Fibroblast of gingiva (primary cell): ENCODE results near the gene VARS2.
"Not testable (repeated sequence)": the region's sequence is repeated elsewhere in the genome, so short reads cannot be mapped to it uniquely, and the experiment has no call there.

Experiments
- DNase-seq: peaks from one replicate; pipeline ENCODE4 v3.0.0-alpha.2; 2011; ENCODE audit warnings: low read depth

The VARS2 gene

DNA sequence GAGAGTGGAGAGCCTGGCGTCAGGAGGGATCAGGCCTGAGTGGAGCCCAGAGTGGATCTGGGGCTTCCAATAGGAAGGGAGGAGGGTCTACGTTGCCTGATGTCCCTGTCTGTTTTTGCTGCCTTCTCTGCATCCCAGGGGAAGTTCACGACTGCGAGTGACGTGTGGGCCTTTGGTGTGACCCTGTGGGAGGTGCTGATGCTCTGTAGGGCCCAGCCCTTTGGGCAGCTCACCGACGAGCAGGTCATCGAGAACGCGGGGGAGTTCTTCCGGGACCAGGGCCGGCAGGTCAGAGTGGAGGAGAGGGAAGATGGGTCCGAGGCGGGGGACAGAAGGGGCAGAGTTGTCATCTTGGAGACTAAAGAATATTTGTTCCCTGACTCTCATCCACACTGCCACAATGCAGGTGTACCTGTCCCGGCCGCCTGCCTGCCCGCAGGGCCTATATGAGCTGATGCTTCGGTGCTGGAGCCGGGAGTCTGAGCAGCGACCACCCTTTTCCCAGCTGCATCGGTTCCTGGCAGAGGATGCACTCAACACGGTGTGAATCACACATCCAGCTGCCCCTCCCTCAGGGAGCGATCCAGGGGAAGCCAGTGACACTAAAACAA lies 15.2 kb upstream of the VARS2 start:
- no peak for DNase-seq

DNA sequence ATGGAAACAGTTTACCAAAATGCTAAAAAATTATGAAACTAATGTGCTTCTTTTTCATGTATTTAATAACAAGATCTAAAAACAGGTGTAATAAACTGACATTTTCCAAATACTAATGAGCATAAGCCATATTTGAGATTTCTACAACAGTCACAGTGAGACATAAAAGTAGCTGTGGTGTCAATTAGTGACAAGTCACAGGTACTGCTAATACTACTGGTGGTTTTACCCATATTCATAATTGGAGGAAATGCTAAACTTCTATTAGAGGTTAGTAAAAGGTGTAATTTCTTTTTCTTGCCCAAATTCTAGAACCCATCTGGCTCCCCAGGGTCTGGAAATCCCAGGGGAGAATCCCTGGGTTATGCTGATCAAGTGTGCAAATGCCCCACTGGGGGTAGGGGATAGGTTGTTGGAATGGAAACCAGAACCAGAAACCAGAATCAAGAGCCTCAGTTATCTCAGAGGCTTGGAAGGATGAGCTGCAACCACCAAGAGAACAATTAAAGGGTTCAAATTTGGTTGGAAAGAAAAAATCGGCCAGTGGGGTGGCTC lies 13.1 kb upstream of the VARS2 start:
- DNase-seq = no peak

DNA sequence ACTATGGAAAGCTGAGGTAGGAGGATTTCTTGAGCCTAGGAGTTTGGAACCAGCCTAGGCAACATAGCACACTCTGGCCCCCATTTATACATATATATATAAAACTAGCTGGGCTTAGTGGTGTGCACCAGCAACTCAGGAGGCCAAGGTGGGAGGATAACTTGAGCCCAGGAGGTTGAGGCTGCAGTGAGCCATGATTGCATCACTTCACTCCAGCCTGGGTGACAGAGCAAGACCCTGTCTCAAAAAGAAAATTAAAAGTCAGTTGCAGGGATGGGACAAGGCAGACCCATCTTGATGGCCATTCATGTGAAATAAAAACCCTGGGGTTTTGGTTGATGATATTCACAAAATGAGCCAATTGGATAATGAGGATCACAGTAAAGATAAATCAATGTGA lies 12.6 kb upstream of the VARS2 start:
- DNase-seq = no peak

DNA sequence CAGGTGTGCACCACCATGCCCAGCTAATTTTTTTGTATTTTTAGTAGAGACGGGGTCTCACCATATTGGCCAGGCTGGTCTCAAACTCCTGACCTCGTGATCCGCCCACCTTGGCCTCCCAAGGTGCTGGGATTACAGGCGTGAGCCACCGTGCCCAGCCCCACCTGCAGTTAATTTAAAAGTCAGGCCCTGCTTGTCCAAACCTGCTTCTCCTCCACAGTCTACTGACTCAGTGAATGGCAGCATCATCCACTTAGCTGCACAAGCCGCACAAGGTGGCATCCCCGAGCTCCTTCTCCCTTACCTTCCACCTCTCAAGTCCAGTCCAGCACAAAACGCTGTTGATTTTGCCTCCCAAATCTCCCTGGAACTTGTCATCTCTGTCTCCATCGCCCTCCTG lies 11.8 kb upstream of the VARS2 start:
- not testable (repeated sequence) for DNase-seq

DNA sequence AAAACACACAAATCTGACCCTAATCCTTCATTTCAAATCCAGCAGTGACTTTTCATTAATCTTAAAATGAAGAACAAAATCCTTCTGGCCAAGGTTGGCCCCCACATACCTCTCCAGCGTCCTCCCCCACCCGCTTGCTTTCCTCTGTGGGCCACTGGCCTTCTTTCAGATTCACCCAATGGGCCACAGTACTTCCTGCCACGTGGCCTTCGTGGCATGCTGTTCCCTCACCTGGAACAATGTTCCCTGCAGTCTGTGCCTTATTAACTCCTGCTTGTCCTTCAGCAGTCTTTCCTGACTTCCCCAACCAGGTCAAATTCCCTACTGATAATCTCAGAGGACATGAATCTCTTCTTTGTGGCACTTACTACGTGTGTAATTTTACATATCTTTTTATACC lies 11.3 kb upstream of the VARS2 start:
- DNase-seq = no peak

DNA sequence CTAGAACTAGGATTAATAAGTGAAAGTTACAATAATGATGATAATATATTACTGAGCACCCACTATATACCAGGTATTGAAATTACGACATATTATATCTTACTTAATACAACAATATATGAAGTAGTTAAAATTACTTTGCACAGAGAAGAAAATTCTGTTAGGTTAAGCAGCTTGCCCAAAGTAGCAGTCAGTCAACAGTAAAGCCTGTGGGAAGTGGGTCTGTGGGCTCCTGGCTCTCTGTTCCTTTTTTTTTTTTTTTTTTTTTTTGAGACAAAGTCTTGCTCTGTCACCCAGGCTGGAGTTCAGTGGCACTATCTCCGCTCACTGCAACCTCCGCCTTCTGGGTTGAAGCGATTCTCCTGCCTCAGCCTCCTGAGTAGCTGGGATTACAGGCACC lies 10.8 kb upstream of the VARS2 start:
- DNase-seq = no peak

DNA sequence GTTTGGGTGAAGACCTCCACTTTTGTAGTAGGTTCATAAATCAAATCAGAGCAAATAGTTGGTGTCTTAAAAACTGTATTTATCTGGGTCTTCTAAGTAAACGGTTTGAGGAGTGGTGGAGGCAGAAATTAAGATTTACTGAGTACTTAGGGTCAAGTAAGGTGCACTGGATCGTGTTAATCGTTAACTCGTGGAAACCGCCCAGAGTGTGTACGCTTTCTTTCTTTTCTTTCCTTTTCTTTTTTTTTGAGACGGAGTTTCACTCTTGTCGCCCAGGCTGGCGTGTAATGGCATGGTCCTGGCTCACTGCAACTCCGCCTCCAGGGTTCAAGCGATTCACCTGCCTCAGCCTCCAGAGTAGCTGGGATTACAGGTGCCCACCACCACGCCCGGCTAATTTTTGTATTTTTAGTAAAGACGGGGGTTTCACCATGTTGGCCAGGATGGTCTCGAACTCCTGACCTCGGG lies 6.7 kb upstream of the VARS2 start:
- not testable (repeated sequence) for DNase-seq

DNA sequence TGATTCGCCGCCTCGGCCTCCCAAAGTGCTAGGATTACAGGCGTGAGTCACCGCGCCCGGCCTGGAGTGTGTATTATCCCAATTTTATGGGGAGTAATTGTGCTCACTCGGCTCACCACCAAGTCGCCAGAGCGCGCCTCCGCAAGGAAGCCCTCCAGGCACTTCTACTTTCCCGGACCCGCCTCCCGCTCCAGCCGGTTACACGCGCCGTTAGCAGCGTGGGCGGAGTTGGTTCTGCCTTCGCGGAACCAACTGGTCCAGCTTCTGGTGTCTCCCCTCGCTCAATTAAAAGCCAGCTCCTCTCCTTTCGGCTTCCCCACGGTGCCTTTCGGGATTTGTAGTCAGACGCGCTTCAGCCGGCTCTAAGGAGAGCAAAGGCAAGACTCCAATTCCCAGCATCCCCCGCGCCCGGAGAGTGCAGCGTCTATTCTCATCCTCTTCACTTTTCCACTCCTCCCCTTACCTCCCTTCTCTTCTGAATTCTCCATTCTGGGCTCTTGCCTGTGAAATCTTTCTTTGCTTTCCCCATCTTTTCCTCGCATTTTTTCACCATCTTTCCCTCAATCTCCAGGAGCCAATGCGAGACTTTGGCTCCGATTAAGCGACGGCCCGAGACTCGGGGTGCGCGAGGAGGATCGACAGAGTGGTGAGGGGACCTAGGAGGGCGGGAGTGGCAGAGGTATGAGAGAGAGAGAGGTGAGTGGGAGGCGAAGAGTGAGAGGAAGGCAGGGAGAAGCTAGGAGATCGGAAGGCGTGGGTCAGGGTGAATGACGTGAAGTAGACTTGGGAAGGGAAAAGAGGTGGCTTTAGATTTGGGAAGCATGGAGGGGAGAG lies 6.1 kb upstream of the VARS2 start, which contains the start of gene GTF2H4:
Gene GTF2H4, plus strand, starts transcription at position 450 of the 834 bp plus-strand sequence.
- DNase-seq = peak; percentile 98

DNA sequence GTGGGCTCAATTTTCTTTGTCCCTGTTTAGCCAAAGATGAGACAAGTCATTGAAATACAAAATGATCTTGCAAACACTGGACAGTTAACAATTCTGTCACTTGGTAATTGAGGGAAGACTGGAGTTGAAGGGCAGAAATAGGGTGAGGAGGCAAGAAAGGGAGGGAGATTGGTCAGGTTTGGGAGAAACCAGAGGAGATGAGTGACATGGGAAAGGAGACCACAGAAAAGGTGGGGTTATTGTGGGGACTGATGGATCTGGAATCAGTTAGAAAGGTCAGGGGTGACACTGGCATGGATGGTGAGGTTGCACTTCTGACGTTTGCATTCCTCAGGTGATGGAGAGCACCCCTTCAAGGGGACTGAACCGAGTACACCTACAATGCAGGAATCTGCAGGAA lies 5.3 kb upstream of the VARS2 start:
- no peak for DNase-seq

DNA sequence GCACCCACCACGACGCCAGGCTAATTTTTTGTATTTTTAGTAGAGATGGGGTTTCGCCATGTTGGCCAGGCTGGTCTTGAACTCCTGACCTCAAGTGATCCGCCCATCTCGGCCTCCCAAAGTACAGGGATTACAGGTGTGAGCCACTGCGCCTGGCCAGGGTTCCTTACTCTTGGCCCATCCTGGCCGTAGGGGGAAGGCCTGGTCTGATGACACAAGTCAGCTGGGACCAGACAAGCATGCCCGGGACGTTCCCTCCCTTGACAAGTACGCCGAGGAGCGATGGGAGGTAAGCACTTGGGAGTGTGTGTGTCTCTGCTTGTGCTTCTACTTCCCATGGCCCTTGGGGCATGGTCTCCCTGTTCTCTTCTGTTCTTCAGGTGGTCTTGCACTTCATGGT lies 3.6 kb upstream of the VARS2 start:
- not testable (repeated sequence) for DNase-seq

DNA sequence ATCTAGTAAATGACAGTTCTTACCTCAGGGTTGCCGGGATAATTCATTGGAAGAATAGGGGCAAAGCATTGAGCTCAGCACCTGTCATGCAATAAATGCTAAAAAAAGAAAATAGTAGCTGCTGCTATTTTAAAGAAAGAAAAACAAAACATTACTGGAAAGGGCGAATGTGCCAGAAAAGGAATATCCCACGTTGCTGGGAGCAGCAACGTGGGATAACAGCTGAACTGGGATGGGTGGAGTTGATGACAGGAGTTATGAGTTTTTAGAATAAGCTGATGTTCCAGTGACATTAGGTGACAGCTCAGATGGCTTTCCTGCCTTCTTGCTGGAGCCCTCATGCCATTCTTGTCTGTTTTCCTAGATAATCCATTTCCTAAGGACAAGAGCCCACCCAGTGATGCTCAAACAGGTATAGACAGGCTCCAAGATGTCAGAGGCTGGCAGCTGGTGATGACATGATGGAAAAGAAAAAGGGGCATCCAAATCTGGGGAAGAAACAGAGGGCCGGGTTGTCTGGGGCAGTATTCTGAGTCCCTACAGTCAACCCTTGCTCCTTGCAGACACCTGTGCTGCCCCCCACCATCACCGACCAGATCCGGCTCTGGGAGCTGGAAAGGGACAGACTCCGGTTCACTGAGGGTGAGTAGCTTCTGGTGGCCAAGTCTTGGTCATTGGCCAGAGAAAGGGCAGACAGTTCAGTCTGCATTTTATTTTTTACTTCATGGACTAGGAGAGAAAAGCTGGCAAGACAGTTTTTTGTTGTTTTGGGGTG lies 1.1 kb upstream of the VARS2 start:
- no peak for DNase-seq

DNA sequence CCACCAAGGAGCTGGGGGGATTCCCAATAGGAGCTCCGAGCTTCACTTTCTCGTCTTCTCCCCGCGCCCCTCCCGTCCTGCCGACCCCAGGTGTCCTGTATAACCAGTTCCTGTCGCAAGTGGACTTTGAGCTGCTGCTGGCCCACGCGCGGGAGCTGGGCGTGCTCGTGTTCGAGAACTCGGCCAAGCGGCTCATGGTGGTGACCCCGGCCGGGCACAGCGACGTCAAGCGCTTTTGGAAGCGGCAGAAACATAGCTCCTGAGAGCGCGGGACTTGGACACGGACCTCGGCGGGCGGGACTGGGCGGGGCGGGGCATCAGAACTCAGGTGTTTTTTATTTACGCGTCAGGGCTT lies 340 bp upstream of the VARS2 start:
- no peak for DNase-seq

DNA sequence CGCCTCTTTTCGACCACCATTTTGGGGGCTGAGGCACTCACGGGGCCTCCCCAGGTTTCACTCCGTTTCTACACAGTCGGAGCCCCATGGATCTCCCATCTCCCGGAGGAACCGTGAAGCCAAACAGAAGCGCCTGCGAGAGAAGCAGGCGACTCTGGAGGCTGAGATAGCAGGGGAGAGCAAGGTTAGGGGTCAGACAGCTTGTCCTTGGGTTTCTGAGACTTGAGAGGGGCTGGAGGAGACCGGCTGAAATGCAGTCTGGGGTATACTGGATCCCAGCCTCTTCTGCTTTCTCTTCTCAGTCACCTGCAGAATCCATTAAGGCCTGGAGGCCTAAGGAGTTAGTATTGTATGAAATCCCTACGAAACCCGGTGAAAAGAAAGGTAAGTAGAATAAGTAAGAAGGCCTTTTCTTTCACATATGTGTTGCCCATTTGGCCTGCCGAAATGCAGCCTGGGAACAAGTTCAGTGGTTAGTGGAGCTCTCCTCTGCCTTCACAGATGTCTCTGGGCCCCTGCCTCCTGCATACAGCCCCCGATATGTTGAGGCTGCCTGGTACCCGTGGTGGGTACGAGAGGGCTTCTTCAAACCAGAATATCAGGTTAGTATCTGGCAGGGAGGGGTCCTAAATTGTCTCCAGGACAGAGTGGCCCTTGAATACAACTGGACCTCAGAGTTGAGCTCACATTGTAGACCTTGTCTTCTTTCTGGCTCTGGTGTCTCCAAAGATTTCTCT lies 984 bp downstream of the VARS2 start:
- no peak for DNase-seq

DNA sequence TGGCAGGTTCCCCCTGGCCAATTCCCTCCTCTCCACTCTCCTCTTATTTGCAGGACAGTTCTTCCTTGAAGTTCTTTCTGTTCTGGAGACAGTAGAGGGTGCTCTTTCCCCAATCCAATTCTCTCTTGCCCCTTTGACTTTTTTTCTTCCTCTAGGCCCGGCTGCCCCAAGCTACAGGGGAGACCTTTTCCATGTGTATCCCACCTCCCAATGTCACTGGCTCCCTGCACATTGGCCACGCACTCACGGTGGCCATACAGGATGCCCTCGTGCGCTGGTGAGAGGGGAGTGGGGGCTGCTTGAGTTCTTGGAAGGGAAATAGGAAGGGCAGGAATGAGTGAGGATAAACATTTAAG lies 1.5 kb downstream of the VARS2 start:
- DNase-seq = peak; percentile 60

DNA sequence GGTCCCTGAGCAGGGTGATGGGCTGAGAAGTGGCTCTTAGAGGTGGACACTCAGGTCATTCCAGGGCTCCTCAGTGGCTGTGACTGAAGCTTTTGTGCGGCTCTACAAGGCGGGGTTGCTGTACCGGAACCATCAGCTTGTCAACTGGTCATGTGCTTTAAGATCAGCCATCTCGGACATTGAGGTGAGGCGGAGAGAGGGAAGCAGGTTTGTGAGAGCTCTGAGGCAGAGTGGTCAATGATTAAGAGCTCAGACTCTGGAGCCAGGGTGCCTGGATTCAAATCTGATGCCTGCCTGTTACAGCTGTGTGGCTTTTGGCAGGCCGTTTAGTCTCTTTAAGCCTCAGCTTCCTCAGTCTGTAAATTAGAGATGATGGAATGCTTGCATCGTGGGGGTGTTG lies 3.0 kb downstream of the VARS2 start:
- no peak for DNase-seq

DNA sequence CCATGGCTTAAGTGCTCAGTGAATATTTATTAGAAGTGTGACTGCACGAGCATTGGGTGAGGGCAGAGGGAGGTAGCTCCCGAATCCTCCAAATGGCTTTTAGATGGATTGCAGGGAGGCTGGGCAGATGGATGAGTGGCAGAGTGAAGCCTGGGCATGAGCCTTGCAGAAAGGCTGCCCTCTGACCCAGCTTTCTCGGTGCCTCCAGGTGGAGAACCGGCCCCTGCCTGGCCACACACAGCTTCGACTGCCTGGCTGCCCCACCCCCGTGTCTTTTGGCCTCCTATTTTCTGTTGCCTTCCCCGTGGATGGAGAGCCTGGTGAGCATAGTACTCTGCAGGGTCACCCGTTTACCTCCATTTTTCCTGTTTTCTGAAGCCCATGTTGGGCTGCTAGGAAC lies 3.4 kb downstream of the VARS2 start:
- DNase-seq = no peak

DNA sequence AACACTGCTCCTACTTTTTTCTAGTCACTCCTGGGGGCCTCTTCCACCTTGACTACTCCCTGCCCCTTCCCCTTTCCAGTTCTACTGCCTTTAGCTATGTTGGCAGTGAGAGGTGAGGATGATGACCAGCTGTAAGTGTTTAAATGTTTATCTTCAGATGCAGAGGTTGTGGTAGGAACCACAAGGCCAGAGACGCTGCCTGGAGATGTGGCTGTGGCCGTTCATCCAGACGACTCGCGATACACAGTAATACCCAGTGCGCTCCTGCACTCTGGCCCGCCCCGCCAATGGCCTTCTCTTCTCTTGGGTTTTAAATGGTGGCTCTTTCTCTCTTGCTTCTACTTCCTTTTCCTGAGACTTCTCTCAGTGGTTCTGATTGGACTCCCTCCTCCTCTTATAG lies 4.6 kb downstream of the VARS2 start:
- no peak for DNase-seq

DNA sequence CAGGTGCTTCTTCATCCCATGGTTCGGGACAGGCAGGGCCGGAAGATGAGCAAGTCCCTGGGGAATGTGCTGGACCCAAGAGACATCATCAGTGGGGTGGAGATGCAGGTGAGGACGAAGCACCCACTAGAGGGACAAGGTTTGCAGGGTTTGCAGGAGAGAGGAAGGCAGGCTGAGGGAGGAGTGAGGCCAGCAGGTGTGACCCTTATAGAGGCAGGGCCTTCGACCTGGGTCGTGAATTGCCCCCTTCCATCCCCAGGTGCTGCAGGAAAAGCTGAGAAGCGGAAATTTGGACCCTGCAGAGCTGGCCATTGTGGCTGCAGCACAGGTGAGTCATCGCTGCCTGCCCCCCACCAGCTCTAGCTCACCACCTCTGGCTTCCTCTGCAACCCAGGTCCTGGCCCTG lies 8.4 kb downstream of the VARS2 start:
- DNase-seq = no peak

DNA sequence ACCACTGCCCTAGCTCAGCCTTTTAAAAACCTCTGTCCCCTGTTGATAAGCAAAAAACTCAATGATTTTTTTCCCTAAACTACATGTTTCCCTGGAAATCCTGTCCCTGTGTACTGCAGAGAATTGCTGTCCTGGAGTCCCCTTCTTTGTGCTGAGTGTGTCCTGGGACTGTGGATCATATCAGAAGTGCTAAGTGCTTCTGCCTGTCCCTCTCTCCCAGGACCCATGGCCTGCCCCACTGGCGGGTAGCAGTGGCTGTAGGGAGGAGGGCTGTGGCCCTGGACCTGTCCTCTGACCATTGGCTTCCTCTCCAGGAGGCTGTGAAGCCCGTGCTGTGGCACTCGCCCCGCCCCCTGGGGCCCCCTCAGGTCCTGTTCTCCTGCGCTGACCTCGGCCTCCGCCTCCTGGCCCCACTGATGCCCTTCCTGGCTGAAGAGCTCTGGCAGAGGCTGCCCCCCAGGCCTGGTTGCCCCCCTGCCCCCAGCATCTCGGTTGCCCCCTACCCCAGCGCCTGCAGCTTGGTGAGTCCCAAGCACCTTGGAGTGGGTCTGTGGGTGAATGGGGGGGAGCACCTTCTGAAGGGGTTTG lies 10.1 kb downstream of the VARS2 start:
- DNase-seq = not testable (repeated sequence)

DNA sequence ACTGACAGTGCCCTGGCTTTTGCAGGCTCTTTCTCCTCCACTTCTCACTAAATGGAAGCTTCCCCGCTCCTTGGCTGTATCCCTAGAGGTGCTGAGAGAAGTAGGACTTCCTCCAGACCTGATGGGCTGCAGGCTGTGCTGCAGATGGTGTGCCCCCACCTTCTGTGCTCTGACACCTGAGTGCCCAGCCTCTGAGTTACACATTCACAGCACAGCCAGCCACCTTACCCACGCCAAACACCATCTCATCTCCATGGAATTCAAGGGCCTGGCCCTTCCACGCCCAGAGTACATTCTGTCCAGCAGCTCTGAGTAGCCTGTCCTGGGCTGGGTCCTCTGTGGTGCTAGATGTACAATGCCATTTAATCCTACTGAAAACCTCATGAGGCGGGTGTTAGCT lies 12.6 kb downstream of the VARS2 start:
- DNase-seq = no peak

DNA sequence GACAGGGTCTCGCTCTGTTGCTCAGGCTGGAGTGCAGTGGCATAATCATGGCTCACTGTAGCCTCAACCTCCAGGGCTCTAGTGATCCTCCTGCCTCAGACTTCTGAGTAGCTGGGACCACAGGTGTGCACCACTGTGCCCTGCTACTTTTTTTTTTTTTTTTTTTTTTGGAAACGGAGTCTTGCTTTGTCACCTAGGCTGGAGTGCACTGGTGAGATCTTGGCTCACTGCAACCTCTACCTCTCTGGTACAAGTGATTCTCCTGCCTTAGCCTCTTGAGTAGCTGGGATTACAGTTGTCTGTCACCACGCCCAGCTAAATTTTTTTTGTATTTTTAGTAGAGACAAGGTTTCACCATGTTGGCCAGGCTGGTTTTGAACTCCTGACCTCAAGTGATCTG lies 13.0 kb downstream of the VARS2 start:
- not testable (repeated sequence) for DNase-seq

DNA sequence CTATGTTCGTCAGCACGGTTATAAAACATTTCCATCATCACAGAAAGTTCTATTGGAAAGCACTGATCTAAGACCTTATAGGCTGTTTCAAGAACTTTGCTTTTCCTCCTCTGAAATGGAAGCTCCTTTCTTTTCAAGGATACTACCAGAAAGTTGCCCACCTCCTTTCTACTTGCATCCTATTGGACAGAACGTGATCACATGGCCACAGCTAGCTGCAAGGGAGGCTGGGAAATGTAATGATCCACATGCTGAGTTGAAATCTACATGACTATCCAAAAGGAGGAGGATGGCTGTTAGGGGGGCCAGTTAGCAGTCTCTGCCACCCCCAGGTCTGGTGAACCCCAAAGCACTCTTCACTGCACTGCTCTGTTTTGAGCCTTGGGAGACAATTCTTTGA lies 14.6 kb downstream of the VARS2 start:
- DNase-seq = no peak
